ENCODE measurements around the gene FBN2.

DNA sequence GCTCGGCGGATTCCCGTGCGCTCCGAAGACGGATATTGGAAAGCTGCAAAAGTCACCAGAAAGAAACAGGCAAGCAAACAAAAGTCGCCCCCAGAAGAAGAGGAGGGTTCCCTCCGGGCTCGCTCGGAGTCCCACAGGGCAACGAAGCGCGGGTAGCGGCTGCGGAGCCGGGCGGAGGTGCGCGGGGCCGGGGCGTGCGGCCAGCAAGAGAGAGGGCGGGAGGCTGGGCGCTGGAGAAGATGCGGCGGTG is at the start of gene FBN2:
- TF ChIP-seq, protein P1, sequence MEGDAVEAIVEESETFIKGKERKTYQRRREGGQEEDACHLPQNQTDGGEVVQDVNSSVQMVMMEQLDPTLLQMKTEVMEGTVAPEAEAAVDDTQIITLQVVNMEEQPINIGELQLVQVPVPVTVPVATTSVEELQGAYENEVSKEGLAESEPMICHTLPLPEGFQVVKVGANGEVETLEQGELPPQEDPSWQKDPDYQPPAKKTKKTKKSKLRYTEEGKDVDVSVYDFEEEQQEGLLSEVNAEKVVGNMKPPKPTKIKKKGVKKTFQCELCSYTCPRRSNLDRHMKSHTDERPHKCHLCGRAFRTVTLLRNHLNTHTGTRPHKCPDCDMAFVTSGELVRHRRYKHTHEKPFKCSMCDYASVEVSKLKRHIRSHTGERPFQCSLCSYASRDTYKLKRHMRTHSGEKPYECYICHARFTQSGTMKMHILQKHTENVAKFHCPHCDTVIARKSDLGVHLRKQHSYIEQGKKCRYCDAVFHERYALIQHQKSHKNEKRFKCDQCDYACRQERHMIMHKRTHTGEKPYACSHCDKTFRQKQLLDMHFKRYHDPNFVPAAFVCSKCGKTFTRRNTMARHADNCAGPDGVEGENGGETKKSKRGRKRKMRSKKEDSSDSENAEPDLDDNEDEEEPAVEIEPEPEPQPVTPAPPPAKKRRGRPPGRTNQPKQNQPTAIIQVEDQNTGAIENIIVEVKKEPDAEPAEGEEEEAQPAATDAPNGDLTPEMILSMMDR (conservative IDR thresholded peaks at IDR 0.05 in 1 of 2, IDR thresholded peaks at IDR 0.05 in 1 of 2; ENCODE audit: low read depth in 1 of 2, low read length in 2 of 2) = no peak
- TF ChIP-seq EZH2 (IDR thresholded peaks at IDR 0.05; ENCODE audit: low read length, missing control alignments) = no peak

All from fibroblast of lung (primary cell).